Omental fat pad (tissue), 4 donors: ENCODE data around the gene MB. TPM values are rescaled to one million over a fixed set of nuclear protein-coding genes. Genes with fewer than 3 reads are reported as not detected.
A peak's percentile ranks its signal among the peaks of the same experiment; 100 is the strongest.

Source experiments
- ATAC-seq: fragments of 150-250 bp; one replicate; pipeline ENCODE4 v1.9.1; 2016; ENCODE audit warnings: mild to moderate bottlenecking, moderate library complexity; ENCODE audit not compliant: low FRiP score
- DNase-seq: peaks from one replicate; pipeline ENCODE4 v3.0.0-alpha.2; 2019; ENCODE audit warnings: low spot score
- total RNA-seq, 4 donors: library from RNA; depleted of rRNA; stranded (reverse); fragments of >200 nt; gene quantifications; one replicate each; pipeline ENCODE4 v1.1.0, GENCODE V29; 2016
- TF ChIP-seq, protein P1 (sequence below), 3 donors: fragments of 450-650 bp; IDR thresholded peaks; one replicate each; pipeline ENCODE4 v1.5.1; 2016 to 2017; ENCODE audit warnings: antibody characterized with exemption in 3 of 3, mild to moderate bottlenecking in 3 of 3, moderate library complexity in 2 of 3

Gene MB
- total RNA-seq, 4 donors from 2014 or later, result 0.44 TPM; not detected in 3

DNA sequence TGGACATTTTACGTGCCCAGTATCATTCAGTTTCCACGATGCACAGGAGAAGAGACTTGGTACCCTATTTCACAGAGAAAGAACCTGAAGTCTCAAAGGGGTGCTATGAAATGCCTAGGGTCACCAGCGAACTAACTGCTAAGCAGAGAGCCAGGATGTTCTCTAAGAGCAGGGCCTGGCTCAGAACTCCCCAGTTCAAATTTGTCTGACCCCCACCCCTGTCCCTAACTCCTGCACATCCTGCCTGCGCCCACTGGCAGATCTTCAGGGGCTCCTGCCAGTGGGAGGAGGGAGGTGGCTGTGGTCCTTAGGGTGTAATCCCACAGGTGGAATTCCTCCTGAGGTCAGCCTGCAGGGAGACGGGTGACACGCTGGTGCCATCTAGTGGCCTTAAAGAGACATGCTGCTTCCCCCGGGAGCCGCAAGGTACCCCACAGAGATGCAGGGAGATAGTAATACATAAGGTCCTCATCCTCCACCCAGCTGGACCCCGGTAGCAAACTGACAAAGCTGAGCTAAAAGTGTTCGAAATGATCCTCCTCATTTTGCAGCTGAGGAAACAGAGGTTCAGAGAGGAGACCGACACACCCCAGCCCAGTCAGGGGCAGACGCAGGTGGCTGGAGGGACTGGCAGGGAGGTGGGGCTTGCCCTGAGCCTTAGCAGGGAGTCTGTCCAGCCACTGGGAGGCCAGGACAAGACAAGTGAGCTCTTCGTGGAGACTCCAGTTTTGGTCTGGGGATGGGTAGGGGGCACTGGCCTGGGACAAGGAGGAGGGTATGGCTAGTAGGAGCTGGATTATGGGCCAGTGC, 34.1 kb downstream of the MB start:
- DNase-seq, result no peak
- TF ChIP-seq, protein P1, sequence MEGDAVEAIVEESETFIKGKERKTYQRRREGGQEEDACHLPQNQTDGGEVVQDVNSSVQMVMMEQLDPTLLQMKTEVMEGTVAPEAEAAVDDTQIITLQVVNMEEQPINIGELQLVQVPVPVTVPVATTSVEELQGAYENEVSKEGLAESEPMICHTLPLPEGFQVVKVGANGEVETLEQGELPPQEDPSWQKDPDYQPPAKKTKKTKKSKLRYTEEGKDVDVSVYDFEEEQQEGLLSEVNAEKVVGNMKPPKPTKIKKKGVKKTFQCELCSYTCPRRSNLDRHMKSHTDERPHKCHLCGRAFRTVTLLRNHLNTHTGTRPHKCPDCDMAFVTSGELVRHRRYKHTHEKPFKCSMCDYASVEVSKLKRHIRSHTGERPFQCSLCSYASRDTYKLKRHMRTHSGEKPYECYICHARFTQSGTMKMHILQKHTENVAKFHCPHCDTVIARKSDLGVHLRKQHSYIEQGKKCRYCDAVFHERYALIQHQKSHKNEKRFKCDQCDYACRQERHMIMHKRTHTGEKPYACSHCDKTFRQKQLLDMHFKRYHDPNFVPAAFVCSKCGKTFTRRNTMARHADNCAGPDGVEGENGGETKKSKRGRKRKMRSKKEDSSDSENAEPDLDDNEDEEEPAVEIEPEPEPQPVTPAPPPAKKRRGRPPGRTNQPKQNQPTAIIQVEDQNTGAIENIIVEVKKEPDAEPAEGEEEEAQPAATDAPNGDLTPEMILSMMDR (IDR thresholded peaks at IDR 0.05), result peak in 1 of 3 donors; percentile 83
- peak; percentile 56 for ATAC-seq

DNA sequence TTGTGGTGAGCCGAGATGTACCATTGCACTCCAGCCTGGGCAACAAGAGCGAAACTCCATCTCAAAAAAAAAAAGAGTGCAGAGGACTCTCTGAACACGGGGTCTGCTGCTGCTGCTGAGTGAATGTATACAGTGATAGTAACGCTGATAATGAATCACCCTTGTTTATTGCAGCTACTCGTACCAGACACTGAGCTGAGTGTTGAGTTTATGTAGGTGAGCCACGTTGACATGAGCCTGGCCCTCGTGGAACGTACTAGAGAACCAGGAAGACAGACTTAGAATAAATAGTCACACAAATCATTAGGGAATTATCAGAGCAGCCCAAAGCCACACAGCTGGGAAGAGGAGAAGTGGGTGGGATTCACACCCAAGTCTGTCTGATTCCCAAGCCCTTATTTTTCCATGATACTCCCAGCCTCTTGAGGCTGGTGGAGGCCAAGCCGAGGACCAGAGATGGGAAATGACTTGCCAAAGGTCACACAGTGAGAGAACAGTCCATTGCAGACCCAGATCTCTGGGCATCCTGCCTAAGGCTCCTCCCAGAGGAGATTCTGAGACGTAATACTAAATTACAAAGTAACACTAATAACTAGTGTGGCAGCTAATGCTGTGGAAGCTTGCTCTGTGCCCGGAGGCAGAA, 34.8 kb downstream of the MB start:
- TF ChIP-seq, protein P1 (IDR thresholded peaks at IDR 0.05), result no peak
- no peak for DNase-seq
- ATAC-seq, result no peak

DNA sequence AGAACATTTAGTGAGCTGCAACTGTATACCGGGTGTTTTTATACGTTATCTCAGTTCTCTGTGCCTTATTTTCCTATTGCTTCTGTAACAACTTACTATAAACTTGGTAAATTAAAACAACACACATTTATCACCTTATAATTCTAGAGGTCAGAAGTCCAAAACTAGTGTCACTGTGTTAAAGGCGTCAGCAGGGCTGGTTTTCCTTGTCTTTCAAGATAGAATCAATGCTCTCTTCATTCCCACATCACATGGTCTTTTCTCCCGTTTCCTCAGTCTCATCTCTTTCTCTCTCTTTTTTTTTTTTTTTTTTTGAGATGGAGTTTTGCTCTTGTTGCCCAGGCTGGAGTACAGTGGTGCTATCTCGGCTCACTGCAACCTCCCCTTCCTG, 36.1 kb downstream of the MB start:
- TF ChIP-seq, protein P1 (IDR thresholded peaks at IDR 0.05), result no peak
- ATAC-seq, result no peak
- DNase-seq, result no peak

DNA sequence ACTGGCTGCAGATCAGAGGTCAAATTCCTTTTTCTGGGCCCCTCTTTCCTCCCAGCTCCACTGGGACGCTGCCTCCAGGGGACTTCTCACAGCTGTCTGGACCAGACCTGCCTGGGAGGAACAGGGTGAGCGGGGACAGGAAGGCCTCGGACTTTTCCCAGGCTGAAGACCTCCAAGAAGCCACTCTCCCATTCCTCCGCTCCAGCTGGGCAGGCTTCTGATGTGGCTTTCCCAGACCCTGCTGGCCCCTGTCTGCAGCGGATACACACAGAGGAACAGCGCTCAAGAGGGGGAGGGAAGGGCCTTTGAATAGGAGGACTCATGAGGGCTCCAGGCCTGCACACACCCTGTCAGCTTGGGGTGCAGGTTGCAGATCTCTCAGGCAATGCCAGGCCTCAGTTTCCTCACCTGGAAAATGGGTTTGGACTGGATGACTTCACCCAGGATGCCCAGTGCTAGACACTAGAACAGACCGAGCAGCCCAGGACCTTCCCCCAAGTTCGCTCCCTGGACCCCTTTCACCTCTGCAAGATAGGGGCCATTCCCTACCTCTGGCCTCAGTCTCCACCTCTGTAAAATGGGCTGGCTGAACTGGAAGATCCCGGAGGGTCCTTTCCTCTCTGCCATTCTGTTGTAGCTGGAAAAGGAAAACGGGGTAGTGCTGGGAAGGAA, 36.6 kb downstream of the MB start:
- TF ChIP-seq, protein P1 (IDR thresholded peaks at IDR 0.05), result no peak
- no peak for DNase-seq
- ATAC-seq, result no peak

DNA sequence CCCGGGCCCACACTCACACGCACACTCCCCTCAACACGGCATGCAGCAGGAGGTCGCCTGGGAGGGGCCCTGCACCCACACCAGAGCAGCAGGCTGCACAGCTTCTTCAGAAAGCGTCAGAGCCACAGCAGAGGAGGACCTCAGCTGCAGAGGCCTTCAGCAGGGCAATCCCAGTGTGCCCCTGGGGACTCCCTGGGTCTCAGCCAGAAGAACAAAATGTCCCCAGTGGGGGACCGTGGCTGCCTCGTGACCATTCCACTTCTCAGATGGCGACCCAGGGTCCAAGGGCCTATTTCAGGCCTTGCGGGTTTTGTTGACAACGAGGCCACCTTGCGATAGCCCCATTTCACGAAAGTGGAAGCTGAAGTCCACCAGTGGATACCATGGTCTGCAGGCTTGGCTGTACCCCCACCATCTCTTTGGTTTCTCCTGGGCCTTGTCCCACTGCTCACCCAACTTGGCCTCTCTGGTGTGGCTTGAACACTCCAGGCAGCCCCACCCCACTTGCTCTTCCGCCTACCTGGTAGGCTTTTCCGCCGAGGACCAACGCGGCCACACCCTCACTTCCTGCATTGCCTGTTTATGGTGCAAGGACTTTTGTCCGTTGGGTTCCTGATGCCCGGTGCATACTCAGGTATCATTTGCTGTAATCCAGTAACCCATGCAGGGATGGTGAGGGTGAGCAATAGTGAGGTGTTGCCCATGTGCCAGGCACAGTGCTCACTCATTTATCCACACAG, 38.1 kb downstream of the MB start:
- ATAC-seq (no peak), DNase-seq (no peak)
- TF ChIP-seq, protein P1 (IDR thresholded peaks at IDR 0.05), result no peak

DNA sequence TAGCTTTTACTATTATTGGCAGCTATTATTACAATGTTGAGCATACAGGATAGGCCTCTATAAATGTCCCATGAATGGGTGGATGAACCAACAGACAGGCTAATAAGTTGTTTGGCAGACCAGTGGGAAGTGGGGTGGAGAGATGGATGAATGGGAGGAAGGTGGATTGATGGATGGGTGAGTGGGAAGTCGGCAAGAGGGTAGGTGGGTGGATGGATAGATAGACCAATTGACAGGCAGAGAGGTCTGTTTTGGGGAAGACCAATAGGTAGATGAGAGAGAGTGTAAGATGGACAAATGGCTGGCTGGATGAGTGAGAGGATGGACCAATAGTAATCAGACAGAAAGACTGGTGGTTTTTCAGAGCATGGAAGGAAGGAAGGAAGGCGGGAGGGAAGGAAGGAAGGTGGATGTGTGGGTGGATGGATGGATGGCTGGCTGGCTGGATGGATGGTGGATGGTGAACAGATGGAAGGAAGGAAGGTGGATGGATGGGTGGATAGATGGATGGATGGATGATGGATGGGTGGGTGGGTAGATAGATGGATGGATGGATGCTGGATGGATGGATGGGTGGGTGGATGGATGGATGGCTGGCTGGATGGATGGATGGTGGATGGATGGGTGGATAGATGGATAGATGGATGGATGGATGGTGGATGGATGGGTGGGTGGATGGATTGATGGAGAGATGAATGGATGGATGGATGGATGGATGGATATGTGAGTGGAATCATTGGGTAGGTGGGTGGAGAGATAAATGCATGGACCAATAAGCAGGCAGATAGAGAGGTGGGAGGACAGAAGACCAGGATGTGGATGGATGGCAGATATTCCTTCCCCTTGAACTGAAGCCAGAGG, 39.1 kb downstream of the MB start:
- TF ChIP-seq, protein P1 (IDR thresholded peaks at IDR 0.05), result no peak
- ATAC-seq (no peak), DNase-seq (no peak)
